ENCODE results near the gene ADGRG6.

GRCh38 chr6:142443102-142443501 lies 141.3 kb downstream of the ADGRG6 start:
- TF ChIP-seq ZNF274 (IDR thresholded peaks at IDR 0.05; ENCODE audit: low read depth, low read length) (no peak), SUZ12 (IDR thresholded peaks at IDR 0.05; ENCODE audit: extremely low read depth, insufficient read depth, insufficient read length) (no peak)

Measured in NT2/D1 (cell line).